GM19240 (cell line): ENCODE data around the gene DLX4.

Source experiments
- DNase-seq: peaks from one replicate; pipeline ENCODE4 v3.0.0; 2011; ENCODE audit warnings: low spot score; ENCODE audit not compliant: insufficient read length

The DLX4 gene

DNA sequence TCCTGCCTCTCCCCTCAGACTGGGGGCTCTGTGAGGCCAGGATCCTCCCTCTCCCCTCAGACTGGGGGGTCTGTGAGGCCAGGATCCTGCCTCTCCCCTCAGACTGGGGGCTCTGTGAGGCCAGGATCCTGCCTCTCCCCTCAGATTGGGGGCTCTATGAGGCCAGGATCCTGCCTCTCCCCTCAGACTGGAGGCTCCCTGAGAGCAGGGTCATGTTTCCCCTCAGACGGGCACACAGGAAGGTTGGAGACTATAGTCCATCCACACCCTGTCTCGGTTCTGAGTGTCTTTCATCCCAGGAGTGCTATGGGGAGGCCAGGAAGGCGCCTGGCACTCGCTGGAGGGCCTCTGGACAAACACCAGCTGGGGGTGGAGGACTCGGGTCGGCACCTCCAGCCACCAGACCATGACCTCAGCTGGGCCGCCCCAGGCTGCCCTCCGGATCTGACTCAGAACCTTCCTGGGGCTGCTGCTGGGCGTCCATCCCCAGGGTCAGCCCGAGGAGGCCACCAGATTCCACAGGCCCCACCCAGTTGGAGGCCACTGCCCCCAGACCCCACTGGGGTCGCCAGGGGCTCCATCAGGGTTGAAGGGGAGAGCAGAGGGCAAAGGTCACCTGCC is 21.9 kb upstream of the DLX4 start:
- DNase-seq = no peak

DNA sequence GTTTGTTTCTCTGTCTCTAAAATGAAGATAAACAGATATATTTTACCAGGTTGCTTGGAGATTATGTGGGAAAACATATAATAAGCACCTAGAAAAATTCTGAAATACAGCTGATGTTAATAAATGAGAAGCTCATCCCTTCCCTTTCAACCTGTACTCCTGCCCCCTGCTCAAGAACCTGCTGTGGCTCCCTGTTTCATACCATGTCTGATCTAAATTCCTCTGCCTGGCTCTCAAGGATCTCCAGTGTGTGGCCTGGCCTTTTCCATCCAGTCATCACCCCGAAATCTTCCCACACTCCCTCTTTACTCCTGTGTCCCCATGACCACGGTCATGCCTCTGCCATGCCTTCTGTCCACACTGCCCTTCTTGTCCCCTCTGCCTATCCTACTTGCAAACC is 19.4 kb upstream of the DLX4 start:
- DNase-seq = no peak

DNA sequence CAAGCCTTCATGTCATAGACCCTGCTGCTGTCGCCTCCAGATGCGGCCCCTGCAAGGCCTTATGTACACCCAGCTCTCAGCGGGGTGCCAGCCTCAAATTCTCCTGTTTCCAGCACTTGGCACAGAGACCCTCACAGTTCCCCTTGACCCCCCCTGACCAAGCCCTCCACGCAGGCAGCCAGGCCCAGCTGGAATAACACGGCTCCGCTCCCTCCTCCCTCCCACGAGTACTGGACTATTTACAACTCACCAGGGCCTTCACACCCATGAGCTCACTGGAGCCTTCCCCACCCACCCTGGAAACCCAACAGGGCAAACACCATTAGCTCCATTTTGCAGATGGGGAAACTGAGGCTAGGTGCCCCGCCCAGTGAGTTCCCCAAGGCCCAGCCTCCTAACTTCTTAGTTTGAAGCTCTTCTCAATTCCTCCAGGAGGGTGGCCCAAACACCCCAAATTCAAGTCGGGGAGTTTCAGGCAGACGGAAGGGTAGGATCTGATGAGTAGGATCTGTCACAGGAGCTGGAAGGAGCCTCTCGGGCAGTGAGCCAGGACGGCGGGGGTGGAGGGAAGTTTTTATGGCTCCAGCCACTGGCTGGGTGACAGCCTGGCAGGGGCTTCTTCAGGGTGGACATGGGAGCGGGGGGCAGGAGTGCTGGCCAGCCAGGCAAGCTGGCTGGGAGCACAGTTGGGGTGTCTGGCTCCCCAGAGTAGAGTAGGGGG is 17.5 kb upstream of the DLX4 start:
- DNase-seq = no peak

DNA sequence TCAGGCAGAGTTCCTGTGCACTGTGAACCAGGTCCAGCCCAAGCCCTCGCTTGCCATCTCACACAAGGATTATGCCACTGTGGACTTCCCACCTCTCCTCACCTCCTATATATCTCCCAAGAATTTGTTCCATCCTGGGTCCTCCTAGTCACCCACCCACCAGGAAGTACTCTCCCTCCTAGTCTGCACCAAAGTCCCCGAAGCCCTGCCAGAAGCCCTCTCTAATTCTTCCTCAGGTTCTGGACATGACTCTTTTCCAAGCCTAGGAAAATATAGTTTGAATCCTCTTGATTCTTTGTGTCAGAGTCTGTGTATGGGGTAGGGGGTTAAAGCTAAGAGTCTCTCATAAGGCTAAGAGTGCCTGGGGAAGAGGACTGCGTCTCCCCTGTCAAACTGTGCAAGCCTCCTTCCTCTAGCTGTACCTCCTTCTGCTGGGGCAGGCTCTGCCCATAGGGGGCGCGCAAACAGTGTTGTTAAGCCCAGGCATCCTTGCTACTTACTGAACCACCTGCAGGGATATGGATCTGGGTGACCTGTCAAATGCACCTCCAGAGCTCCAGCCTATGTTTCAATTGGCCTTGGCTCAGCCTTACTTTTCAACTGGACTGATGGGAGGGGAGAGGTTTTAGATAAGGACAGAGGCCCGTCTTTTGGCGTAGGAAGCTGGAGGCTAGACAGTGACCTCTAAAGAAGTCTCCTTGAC is 16.6 kb upstream of the DLX4 start:
- DNase-seq = peak; percentile 81

DNA sequence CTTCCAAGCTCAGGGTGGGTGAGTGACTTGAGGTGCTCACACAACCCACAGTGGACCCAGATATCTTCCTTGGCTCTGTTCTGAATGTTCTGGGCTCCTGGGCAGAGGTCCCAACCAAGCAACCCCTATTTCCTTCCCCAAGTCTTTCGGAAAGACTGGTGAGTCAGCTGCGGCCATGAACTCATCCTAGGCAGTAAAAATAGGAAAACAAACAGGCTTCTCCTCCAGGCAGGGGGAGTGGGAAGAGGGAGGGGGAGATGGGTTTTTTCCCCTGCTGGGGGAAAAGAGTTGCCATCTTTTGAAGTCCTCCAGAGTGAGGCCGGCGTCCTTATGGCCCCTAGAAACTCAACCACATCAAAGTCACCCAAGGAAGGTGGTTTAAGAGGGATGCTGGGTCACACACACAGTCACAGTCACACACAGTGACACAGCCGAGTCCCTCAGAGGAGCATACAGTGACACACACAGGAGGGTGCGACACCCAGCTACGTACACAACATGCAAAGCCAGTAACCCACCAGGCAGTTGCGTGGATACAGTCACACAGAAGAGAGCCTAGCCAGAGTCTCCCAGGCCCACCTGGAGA is 16.0 kb upstream of the DLX4 start:
- no peak for DNase-seq

DNA sequence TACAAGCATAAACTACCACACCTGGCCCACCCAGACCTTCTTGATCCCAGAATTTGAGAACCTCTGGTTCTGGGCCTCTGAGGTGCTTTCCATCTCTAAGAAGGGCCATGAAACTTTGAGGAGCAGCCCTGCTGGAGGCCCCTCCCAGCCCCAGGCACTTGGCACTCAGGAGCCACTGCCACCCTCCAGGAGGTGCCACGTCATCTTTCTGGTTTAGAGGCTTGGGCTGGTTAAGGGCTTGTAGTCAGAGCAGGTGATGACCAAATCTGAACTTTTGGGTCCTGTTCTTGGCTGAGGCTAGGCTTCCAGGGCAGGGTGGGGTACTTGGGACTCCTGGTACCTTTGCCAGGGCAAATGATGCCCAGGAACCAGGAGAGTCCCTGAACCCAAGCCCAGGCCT is 13.8 kb upstream of the DLX4 start:
- DNase-seq = no peak

DNA sequence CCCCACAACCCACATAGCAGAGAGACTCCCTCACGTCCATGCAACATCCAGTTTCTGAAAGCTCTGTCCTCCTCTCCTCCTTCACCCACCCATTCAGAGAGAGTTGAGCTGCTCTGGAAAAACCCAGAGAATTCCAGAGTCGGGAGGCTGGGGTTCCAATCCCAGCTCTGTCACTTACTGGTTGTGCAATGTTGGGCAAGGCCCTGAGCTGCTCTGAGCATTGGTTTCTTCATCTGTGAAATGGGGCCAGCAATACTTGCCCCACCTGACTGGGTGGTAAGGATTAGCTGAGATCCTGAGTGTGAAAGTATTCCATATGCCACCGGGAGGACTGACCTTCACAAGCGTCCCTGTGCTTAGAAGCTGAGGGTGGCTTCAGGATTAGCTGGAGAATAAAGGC is 12.2 kb upstream of the DLX4 start:
- DNase-seq = no peak

DNA sequence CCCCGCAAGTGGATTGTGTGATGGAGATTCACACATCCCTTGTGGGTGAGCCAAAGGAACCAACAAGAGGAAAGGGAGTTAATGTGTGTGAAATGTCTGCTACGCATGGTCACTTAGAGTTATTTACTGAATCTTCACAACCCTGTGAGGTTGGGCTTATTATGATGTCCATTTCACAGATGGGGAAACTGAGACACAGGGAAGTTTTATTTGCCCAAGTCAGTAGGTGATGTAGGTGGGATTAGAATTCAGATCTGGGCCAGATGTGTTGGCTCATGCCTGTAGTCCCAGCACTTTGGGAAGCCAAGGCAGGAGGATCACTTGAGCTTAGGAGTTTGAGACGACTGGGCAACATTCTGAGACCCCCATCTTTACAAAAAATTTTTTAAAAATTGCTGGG is 11.6 kb upstream of the DLX4 start:
- DNase-seq = no peak

DNA sequence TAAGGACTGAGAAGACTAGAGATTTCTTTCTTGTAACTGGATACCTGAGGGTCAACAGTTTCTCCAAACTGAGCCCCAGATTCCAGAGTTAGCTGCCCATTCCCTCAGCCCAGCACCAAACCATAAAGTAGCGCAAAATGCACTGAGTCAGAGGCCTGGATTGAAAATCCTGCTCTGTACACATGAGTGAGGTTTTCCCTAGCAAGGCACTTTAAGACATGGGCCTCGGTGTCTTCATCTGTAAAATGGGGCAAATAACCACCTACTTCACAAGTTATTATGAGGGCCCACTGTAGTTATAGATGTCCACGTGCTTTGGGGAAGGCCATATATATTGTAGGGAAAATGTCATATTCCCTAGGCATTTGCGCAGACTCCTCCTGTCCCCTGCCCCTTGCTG is 10.3 kb upstream of the DLX4 start:
- DNase-seq = no peak

DNA sequence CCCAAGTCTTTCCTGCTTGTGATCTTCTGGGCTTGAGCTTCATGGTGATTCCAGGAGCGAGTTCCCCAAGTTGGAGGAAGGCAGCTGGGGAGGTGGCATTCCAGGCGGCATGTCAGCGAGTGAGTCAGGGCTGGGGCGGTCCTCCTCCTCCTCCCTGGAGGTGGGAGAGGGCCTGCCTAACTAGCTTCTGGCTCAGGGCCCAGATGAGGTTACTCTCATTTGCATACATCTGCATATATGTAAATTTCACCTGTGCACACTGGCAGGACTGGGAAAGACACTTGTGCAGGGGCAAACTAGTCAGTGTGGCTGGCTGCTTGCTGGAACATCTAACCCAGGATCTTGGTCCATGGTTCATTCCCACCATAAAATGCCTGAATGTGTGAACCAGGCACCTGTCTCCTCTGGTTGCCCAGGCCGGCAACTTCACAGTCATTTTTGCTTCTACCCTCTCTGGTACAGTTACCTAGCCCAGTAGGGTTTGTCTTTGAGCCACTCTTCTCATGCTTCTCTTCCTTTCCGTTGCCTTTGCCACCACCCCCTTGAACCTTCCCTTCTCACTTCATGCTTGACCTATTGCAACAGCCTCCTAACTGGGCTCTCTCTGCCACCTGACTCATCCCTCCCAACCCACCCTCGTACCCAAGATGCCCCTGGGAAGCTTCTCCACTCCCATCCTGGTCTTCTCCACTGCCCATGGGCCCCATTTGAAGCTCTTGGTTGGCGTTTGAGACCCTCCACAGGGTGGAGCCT is 9.6 kb upstream of the DLX4 start:
- DNase-seq = no peak

DNA sequence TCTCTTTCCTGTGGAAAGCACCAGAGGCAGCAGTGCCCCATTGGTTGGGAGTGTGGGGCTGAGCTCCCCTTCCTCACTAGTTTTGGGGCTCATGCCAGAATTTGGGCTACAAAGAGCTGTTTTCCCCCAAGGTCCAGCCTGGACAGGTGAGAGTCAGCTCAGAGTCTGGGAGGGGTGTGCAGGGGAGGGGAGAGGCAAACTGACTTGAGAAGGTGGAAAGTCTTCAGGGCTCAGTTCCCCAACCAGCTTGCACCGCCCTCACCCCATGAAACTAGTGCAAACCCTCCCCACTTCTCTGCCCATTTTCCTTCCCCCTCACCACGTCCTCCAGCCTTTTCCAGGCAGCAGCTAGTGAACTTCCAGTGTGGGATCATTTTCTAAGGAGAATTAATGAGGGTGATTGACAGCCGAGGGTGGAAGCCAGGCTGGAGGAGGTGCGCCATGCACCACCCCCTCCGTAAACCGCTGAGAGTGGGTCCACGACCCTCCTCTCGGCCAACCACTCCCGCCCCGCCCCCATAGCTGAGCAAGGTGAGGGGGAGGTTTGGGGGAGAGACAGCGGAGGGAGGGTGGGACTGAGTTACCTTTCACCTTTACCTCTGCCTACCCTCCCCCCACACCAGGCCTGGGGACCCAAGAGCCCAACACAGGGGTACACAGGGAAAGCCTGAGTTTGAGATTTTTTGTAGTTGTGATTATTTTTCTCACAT is 6.2 kb upstream of the DLX4 start:
- no peak for DNase-seq

DNA sequence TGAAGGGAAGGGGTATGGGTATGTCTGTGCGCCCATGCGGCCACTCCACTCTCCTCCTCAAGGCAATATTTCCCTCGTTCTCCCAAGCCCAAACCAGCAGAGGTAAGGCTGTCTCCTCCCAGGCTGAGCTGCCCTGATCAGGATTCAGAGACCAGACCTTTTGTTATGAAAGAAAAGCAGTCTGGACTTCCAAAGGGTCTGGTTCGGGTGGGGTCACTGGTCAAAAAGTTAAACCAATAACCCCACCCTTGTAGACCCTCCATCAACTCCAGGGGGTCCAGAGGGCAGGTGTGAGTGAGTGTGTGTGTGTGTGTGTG is 5.7 kb upstream of the DLX4 start:
- no peak for DNase-seq

DNA sequence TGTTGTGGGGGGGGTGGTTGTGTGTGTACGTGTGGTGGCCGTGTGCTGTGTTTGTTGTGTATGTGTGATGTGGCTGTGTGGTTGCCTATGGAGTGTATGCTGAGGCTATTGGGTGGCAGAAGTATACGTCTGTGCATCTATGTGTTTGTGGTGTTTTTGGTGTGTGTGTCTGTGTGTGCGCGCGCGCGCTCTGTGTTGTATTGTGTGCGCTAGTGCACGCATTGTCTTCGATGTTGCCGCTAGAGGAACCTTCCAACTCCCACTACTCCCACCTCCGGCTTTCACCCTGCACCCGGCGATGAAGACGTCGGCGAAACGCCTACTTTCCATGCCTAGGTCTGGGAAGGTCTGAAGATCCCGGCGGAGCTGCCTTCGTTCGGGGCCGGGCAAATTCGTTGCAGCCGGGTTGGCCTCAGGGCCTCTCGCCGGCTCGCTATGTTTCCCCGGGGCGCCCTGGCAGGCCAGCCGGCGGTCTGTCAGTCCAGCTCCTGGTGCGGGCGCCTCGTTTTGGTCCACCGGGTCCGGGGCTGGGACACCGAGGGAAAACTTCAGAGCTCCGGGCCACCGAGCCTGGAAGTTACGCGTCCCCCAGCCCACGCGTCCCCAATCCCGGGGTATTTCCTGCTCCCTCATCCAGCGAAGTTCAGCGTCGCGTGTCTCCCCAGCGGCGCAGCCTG is 5.2 kb upstream of the DLX4 start:
- no peak for DNase-seq

DNA sequence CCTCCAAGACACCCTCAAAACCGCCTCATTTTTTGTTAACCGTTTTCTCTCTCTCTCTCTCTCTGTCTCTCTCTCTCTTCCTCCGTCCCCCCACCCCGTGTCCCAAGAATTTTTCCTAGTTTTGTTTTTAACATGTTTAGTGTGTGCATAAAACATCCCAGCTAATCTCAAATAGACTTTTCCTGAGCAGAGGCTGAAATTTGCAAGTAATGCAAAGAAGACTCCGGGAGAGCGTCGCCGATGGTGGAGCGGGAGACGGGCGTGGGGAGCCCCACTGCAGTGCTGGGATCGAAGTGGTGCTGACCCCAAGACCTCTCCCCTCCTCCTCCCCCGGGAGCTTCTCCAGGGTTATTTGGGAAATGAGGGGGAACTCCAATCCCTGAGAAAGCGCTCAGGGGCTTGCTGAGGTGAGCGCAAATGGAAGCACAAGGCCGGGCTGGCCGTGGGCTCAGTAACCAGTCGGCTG is 4.7 kb upstream of the DLX4 start:
- DNase-seq = no peak

DNA sequence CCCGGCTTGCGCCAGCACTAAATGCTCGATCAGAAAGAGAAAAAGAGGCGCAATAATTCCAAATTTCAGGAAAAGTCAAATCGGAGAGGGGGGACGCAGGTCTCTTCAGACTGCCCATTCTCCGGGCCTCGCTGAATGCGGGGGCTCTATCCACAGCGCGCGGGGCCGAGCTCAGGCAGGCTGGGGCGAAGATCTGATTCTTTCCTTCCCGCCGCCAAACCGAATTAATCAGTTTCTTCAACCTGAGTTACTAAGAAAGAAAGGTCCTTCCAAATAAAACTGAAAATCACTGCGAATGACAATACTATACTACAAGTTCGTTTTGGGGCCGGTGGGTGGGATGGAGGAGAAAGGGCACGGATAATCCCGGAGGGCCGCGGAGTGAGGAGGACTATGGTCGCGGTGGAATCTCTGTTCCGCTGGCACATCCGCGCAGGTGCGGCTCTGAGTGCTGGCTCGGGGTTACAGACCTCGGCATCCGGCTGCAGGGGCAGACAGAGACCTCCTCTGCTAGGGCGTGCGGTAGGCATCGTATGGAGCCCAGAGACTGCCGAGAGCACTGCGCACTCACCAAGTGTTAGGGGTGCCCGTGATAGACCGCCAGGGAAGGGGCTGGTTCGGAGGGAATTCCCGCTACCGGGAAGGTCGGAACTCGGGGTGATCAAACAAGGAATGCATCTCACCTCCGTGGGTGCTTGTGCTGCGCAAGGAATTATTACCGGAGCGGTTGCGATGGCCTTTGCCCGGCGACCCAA is 4.0 kb upstream of the DLX4 start:
- DNase-seq = no peak

DNA sequence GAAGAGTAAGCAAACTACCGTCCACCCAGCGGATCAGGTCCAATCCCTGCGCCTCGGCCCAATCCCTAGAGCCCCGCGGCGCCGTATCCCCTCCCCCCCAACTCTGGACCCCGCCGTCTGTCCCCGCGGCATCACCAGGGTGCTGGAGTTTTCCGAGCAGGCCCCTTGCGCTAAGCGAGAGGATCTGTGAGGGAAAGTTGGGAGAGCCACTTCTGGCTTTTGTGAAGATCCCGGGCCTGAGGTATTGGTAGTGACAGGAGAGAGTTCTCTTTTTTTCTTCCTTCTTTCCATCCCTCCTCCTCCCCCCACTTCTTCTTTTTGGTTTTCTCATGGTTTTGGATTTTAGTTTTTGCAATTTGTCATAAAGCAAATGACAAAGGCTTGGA is 3.5 kb upstream of the DLX4 start:
- DNase-seq = no peak

DNA sequence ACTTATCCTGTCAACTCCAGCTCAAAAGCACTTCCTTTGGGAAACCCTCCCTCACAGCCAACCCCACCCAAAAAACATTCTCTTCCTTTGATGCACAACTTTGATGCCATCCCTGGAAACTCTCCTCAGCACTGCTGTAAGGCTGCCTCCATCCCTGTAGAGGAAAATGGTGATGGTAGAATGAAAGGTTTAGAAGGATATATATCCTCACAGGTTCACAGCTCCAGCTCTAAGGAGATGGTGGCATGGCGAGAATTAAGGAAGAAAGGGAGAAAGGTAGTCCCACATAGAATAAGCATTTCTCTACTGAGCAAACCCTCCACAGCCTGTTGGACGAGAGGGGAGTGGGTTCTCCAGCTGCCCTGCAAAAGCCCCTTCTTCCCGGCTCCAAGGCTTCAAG is 2.2 kb upstream of the DLX4 start:
- DNase-seq = no peak

DNA sequence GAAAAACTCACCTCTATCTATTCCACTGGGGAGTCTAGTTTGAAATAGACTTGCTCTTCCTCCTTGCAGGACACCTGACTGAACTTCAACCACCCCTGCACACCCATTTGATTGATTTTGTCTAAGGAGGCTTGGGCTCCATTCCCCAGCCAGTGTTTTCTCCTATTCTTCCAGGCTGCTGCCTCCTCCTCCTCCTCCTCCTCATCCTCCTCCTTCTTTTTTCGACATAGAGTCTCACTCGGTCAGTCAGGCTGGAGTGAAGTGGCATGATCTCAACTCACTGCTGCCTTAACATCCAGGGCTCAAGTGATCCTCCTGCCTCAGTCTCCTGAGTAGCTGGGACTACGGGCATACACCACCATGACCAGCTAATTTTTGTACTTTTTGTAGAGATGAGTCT is 1.8 kb upstream of the DLX4 start:
- DNase-seq = no peak

DNA sequence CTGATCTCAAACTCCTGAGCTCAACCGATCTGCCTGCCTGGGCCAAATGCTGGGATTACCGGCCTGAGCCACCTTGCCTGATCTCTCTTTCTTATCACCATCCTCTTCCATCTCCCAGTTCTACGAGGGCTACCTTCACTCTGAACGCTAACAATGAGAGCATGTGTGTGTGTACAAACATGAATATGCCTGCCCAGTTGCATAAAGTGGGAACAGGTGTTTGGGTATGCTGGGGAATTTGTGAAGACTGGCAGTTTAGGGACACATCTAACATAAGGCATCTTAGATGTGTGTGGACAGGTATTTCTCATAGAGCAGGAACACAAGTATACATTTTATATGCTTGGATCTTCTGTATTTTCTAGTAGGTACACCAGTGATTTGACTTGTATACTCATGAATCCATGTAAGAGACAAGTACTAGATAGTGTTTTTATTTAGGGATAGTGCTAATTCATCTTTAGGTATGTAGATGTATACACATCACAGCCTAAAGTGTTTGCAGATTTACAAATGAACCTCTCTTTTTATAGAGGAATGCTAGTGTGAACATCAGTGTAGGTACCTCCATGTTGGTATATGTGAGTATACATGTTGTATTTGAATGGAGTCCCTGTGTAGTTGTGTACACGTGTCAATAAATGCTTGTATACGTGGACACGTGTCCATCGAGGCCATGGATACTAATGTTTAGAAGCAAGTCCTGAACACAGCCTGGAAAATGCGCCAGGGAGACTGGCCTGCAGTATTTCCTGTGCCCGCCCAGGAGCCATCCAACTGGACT is 1.2 kb upstream of the DLX4 start:
- DNase-seq = no peak
